HepG2 (cell line): ENCODE results near the gene LRP1B. TPM values are rescaled to one million over a fixed set of nuclear protein-coding genes. Genes with fewer than 3 reads are reported as not detected.

Source experiments
- ATAC-seq: fragments of 200-7000 bp; cut with Tn5 transposase; 3 replicates; pipeline ENCODE4 v1.9.1; 2020; ENCODE audit warnings: mild to moderate bottlenecking, moderate library complexity
- BruUV-seq: library from RNA; stranded (reverse); fragments of 400-500 nt; replicated peaks from 2 replicates; lab custom pipeline; 2021; lab: Mats Ljungman, UMichigan
- CTCF ChIA-PET: fragments of 300-600 bp; formaldehyde crosslinking; extraction: SDS; loops from one replicate; lab custom pipeline; 2021; ENCODE audit warnings: low total read pairs, inconsistent platforms, low intra/inter-chr PET ratio; lab: Yijun Ruan, JAX
- POLR2A ChIA-PET: fragments of 350-600 bp; sonication (Branson Sonifier 250); formaldehyde crosslinking; loops from one replicate; lab custom pipeline; 2020; ENCODE audit warnings: antibody characterized with exemption, inconsistent platforms; lab: Yijun Ruan, JAX
- DNase-seq: peaks from one replicate; pipeline ENCODE4 v3.0.0-alpha.2; 2015; ENCODE audit warnings: low spot score
- FAIRE-seq: peaks from 3 replicates; lab custom pipeline; 2011; peaks lifted over from hg19 to GRCh38; lab: Jason Lieb, UNC
- H2AFZ ChIP-seq: one replicate; pipeline ENCODE4 v1.6.1; 2011; ENCODE audit warnings: low read length, inconsistent platforms
- H3K27ac ChIP-seq: fragments of 300-600 bp; 3 replicates; pipeline ENCODE4 v1.8.0; 2011; ENCODE audit warnings: mixed run types, mild to moderate bottlenecking, mixed read lengths, low read length, inconsistent platforms; ENCODE audit not compliant: insufficient read depth; ENCODE audit errors: extremely low read length
- H3K27me3 ChIP-seq, 2 experiments: fragments of 200-600 bp in 1 of 2; 2 replicates in 1 of 2; 3 replicates in 1 of 2; pipeline versions ENCODE4 v1.6.0 to v1.8.0; 2011; ENCODE audit warnings: low read length in 2 of 2, mild to moderate bottlenecking in 2 of 2, moderate library complexity in 2 of 2, inconsistent platforms in 1 of 2; ENCODE audit not compliant: insufficient read depth in 2 of 2, control insufficient read depth in 1 of 2
- H3K36me3 ChIP-seq, 2 experiments: fragments of 200-600 bp in 1 of 2; replicated peaks in 1 of 2; 2 replicates in 1 of 2; 3 replicates in 1 of 2; pipeline versions ENCODE4 v1.5.1 to v1.8.0; 2011; ENCODE audit warnings: low read length in 2 of 2, inconsistent platforms in 1 of 2; ENCODE audit not compliant: insufficient read depth in 2 of 2, control insufficient read depth in 1 of 2
- H3K4me1 ChIP-seq: 2 replicates; pipeline ENCODE4 v1.5.1; 2012; ENCODE audit warnings: low read length, inconsistent platforms; ENCODE audit not compliant: insufficient read depth
- H3K4me2 ChIP-seq: 2 replicates; pipeline ENCODE4 v1.6.0; 2011; ENCODE audit warnings: low read depth, low read length, inconsistent platforms
- H3K4me3 ChIP-seq, 3 experiments: fragments of 200-600 bp in 1 of 3; sonication (generic), shearing (Covaris generic) in 1 of 3; replicated peaks in 1 of 3; 2 replicates each; pipeline ENCODE4 v1.5.1; 2011 to 2016; ENCODE audit warnings: low read length in 3 of 3, inconsistent platforms in 2 of 3, low read depth in 2 of 3, mild to moderate bottlenecking in 2 of 3, control low read depth in 1 of 3, mixed read lengths in 1 of 3; ENCODE audit not compliant: insufficient read depth in 1 of 3
- H3K79me2 ChIP-seq: one replicate; pipeline ENCODE4 v1.6.1; 2011; ENCODE audit warnings: low read length, inconsistent platforms; ENCODE audit not compliant: insufficient read depth
- H3K9ac ChIP-seq: 2 replicates; pipeline ENCODE4 v1.6.0; 2011; ENCODE audit warnings: mild to moderate bottlenecking, low read depth, low read length, inconsistent platforms; ENCODE audit not compliant: insufficient read depth
- H3K9me3 ChIP-seq: 2 replicates; pipeline ENCODE4 v1.5.1; 2012; ENCODE audit warnings: mild to moderate bottlenecking, low read length
- H4K20me1 ChIP-seq: 2 replicates; pipeline ENCODE4 v1.6.0; 2011; ENCODE audit warnings: inconsistent platforms, mild to moderate bottlenecking, low read length, moderate library complexity; ENCODE audit not compliant: insufficient read depth
- ATF7 ChIP-seq, 2 experiments: fragments of 450-650 bp in 1 of 2; sonication (generic) in 1 of 2; formaldehyde crosslinking in 1 of 2; IDR thresholded peaks; 2 replicates each; pipeline versions ENCODE4 v1.4.0 to v1.6.1; 2016 to 2020; ENCODE audit warnings: antibody characterized with exemption in 1 of 2, mild to moderate bottlenecking in 1 of 2, missing genetic modification reagents in 1 of 2
- JUND ChIP-seq: sonication (generic); formaldehyde crosslinking; IDR thresholded peaks from 2 replicates; pipeline ENCODE4 v1.8.0; 2022; ENCODE audit warnings: mild to moderate bottlenecking, missing genetic modification reagents
- RBAK ChIP-seq: sonication (generic); formaldehyde crosslinking; IDR thresholded peaks from 2 replicates; pipeline ENCODE4 v1.5.1; 2020; ENCODE audit warnings: mild to moderate bottlenecking, missing genetic modification reagents
- SAP130 ChIP-seq: IDR thresholded peaks from 2 replicates; pipeline ENCODE4 v1.6.1; 2016; ENCODE audit warnings: low read depth
- WGBS: methylation state at CpG from one replicate; pipeline ENCODE4 v1.1.6; 2017; ENCODE audit warnings: low lambda C conversion rate; 5-methylcytosine and 5-hydroxymethylcytosine counted together
- in situ Hi-C: cut with HindIII; loops from 2 replicates; pipeline ENCODE4 v1.10.0; 2017; ENCODE audit warnings: low pct_unique_long_range_greater_than_20kb; ENCODE audit not compliant: extremely low pct_ligation_motif_present
- intact Hi-C: fragments of 100-400 bp; cut with micrococcal nuclease; formaldehyde crosslinking; loops from one replicate; pipeline ENCODE4 v1.10.0; 2022; ENCODE audit not compliant: unreplicated experiment
- polyA plus RNA-seq, 8 experiments: library from polyadenylated mRNA; depleted of rRNA in 3 of 8; stranded (reverse) in 7 of 8; unstranded in 1 of 8; fragments of >200 nt; fragmentation: Illumina TruSeq in 4 of 8; extraction: Trizol in 4 of 8; gene quantifications; 2 replicates each; pipeline versions ENCODE4 v1.2.1 to v1.2.3, GENCODE V29; 2011 to 2016; ENCODE audit warnings: low read depth in 4 of 8, missing spikeins in 1 of 8, mixed read lengths in 1 of 8; ENCODE audit not compliant: insufficient read depth in 1 of 8
- total RNA-seq, 5 experiments: library from RNA; depleted of rRNA; stranded (reverse); fragments of >200 nt; fragmentation: Illumina TruSeq; extraction: Trizol; gene quantifications; 2 replicates each; pipeline ENCODE4 v1.2.3, GENCODE V29; 2016; ENCODE audit warnings: low read depth in 1 of 5
- TF ChIP-seq, protein P1 (sequence below): sonication (generic); formaldehyde crosslinking; conservative IDR thresholded peaks from 2 replicates; pipeline ENCODE4 v1.4.0; 2020; ENCODE audit warnings: missing genetic modification reagents
- TF ChIP-seq, protein P2 (sequence below): sonication (generic); formaldehyde crosslinking; IDR thresholded peaks from 2 replicates; pipeline ENCODE4 v1.4.0; 2020; ENCODE audit warnings: missing genetic modification reagents

LRP1B gene
- total and polyA plus RNA-seq, 2 of the 13 experiments (the other 11 are each of a cell fraction or from before 2014, with no cell fraction given): 0.04 TPM; not detected in 1

DNA sequence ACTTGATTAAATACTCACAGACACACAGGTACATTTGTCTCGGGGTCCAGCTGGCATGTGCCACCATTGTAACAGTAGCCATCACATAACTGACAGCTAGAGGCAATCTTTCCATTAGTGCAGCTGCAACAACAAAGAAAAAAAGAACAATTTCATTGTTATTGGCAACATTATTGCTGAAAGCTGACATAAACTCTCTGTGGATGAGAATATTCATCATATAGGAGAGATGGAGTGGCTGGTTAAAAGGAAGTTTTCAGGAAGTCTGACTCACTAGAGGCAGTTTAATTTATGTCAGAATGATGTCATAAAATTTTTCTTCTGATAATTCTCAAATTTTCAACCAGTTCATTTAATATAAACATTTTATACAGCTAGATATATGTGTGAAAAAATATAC is 1860.6 kb downstream of the LRP1B start:
- Histone ChIP-seq H3K27me3 (no peaks in the 10 kb centered on the region), H2AFZ (no peak overlapping the region), H3K79me2 (no peaks in the 10 kb centered on the region), H3K9me3 (no peaks in the 10 kb centered on the region), H3K36me3 (no peaks in the 10 kb centered on the region), H3K4me2 (no peak overlapping the region), H3K27ac (no peak overlapping the region), H4K20me1 (no peaks in the 10 kb centered on the region), H3K4me1 (no peaks in the 10 kb centered on the region)
- DNase-seq: no peak
- ChIA-PET CTCF (no interaction called here), POLR2A (no interaction called here)
- FAIRE-seq: no peak
- no TSS peak for BruUV-seq
- intact Hi-C loops: no loop called here
- TF ChIP-seq ATF7 (IDR thresholded peaks at IDR 0.05) (peak; percentile 69), ATF7 (CRISPR knock-in tag; IDR thresholded peaks at IDR 0.05) (no peak), JUND (no peak)
- TF ChIP-seq, all 625 proteins: peak for 1
- Histone ChIP-seq H3K4me3 (no peak overlapping the region), H3K9ac (no peak overlapping the region)
- in situ Hi-C loops: no loop called here
- no peak for ATAC-seq
- 0% methylated on average over 1 of the region's 1 CpG for WGBS

DNA sequence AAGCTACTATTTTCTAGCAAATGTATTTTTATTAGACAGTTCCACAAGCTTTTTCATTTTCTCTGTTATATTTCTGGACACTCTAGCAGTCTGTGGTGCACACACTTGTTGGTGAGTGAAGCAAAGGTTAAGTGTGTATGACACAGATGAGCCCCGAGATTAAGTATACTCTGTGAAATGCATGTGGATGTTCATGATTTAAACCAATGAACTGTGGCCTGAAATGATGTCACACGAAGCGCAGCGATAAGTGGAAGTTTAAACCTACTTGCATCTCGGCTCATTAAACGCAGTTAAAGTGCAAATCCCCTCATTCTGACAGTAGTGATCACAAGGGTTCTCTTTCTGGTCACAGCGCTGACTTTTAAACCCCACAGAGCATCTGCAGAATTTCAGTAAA is 1861.8 kb downstream of the LRP1B start:
- no peak overlapping the region for H3K4me3 ChIP-seq
- H3K4me1 ChIP-seq: no peaks in the 10 kb centered on the region
- FAIRE-seq (no peak), DNase-seq (no peak), ATAC-seq (no peak)
- TF ChIP-seq, protein P1, sequence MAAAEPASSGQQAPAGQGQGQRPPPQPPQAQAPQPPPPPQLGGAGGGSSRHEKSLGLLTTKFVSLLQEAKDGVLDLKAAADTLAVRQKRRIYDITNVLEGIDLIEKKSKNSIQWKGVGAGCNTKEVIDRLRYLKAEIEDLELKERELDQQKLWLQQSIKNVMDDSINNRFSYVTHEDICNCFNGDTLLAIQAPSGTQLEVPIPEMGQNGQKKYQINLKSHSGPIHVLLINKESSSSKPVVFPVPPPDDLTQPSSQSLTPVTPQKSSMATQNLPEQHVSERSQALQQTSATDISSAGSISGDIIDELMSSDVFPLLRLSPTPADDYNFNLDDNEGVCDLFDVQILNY (CRISPR knock-in tag): no peak
- TF ChIP-seq RBAK (CRISPR knock-in tag): no peak
- TF ChIP-seq, protein P2, sequence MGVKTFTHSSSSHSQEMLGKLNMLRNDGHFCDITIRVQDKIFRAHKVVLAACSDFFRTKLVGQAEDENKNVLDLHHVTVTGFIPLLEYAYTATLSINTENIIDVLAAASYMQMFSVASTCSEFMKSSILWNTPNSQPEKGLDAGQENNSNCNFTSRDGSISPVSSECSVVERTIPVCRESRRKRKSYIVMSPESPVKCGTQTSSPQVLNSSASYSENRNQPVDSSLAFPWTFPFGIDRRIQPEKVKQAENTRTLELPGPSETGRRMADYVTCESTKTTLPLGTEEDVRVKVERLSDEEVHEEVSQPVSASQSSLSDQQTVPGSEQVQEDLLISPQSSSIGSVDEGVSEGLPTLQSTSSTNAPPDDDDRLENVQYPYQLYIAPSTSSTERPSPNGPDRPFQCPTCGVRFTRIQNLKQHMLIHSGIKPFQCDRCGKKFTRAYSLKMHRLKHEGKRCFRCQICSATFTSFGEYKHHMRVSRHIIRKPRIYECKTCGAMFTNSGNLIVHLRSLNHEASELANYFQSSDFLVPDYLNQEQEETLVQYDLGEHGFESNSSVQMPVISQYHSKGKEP (CRISPR knock-in tag): no peak
- TF ChIP-seq SAP130 (CRISPR knock-in tag): no peak
- H2AFZ ChIP-seq: no peak overlapping the region
- intact Hi-C loops (no loop called here), in situ Hi-C loops (no loop called here)
- H3K79me2 ChIP-seq: no peaks in the 10 kb centered on the region
- H3K36me3 ChIP-seq: no peaks in the 10 kb centered on the region
- POLR2A ChIA-PET: no interaction called here
- H3K27ac ChIP-seq: no peak overlapping the region
- no peaks in the 10 kb centered on the region for H4K20me1 ChIP-seq
- no peaks in the 10 kb centered on the region for H3K9me3 ChIP-seq
- H3K9ac ChIP-seq: no peak overlapping the region
- H3K27me3 ChIP-seq: no peaks in the 10 kb centered on the region
- H3K4me2 ChIP-seq: no peak overlapping the region
- CTCF ChIA-PET: no interaction called here
- 22% methylated on average over 7 of the region's 7 CpGs for WGBS
- no TSS peak for BruUV-seq
